OCI-LY7 (cell line): ENCODE measurements around the gene CMTM1. TPM values are rescaled to one million over a fixed set of nuclear protein-coding genes. Genes with fewer than 3 reads are reported as not detected.

Experiments
- BruUV-seq: library from RNA; stranded (reverse); fragments of 400-500 nt; replicated peaks from 2 replicates; lab custom pipeline; 2021; lab: Mats Ljungman, UMichigan
- CTCF ChIA-PET: fragments of 300-600 bp; sonication (Branson Sonifier 250); formaldehyde crosslinking; loops from one replicate; lab custom pipeline; 2022; ENCODE audit warnings: antibody characterized with exemption; ENCODE audit not compliant: unreplicated experiment; lab: Charles Lee
- POLR2A ChIA-PET: fragments of 300-600 bp; sonication (Branson Sonifier 250); formaldehyde crosslinking; loops from one replicate; lab custom pipeline; 2022; ENCODE audit warnings: antibody characterized with exemption; lab: Charles Lee
- DNase-seq: peaks from one replicate; pipeline ENCODE4 v3.0.0-alpha.2; 2015; ENCODE audit warnings: low spot score
- H2AFZ ChIP-seq: fragments of 200-600 bp; sonication (generic), shearing (Covaris generic); 2 replicates; pipeline ENCODE4 v1.6.1; 2014; ENCODE audit warnings: mild to moderate bottlenecking, antibody characterized with exemption, low read length, moderate library complexity
- H3K27ac ChIP-seq: fragments of 200-600 bp; sonication (generic); 2 replicates; pipeline ENCODE4 v1.5.1; 2014; ENCODE audit warnings: mixed run types, low read depth, mild to moderate bottlenecking, moderate library complexity, low read length, inconsistent platforms; ENCODE audit not compliant: poor library complexity, severe bottlenecking
- H3K36me3 ChIP-seq: fragments of 200-600 bp; sonication (generic); 2 replicates; pipeline ENCODE4 v1.6.1; 2014; ENCODE audit warnings: mild to moderate bottlenecking, antibody characterized with exemption, low read length, moderate library complexity, mixed read lengths; ENCODE audit not compliant: insufficient read depth
- H3K4me1 ChIP-seq: fragments of 200-600 bp; sonication (generic); 2 replicates; pipeline ENCODE4 v1.5.1; 2014; ENCODE audit warnings: mild to moderate bottlenecking, low read length; ENCODE audit not compliant: insufficient read depth, poor library complexity, severe bottlenecking
- H3K4me2 ChIP-seq: fragments of 200-600 bp; sonication (generic); 2 replicates; pipeline ENCODE4 v1.6.1; 2014; ENCODE audit warnings: mild to moderate bottlenecking, low read length
- H3K4me3 ChIP-seq: fragments of 200-600 bp; sonication (generic); 2 replicates; pipeline ENCODE4 v1.5.1; 2014; ENCODE audit warnings: mild to moderate bottlenecking, low read depth, low read length; ENCODE audit not compliant: poor library complexity, severe bottlenecking
- H3K79me2 ChIP-seq: fragments of 200-600 bp; sonication (generic); 2 replicates; pipeline ENCODE4 v1.6.1; 2016; ENCODE audit warnings: low read depth, mild to moderate bottlenecking, low read length, moderate library complexity, mixed read lengths; ENCODE audit not compliant: insufficient read depth
- H3K9me2 ChIP-seq: fragments of 200-600 bp; sonication (generic); 2 replicates; pipeline ENCODE4 v1.6.1; 2016; ENCODE audit warnings: mild to moderate bottlenecking, low read length, mixed read lengths; ENCODE audit not compliant: insufficient read depth
- H3K9me3 ChIP-seq: fragments of 200-600 bp; sonication (generic); 2 replicates; pipeline ENCODE4 v1.6.1; 2014; ENCODE audit warnings: mild to moderate bottlenecking, mixed run types, low read length, mixed read lengths
- H4K20me1 ChIP-seq: fragments of 200-600 bp; sonication (generic); 2 replicates; pipeline ENCODE4 v1.6.1; 2014; ENCODE audit warnings: mild to moderate bottlenecking, antibody characterized with exemption, low read length, moderate library complexity, mixed read lengths; ENCODE audit not compliant: insufficient read depth
- CTCF ChIP-seq: fragments of 200-600 bp; sonication (generic); conservative IDR thresholded peaks from 2 replicates; pipeline ENCODE4 v1.5.1; 2014; ENCODE audit warnings: mild to moderate bottlenecking, antibody characterized with exemption, low read length, moderate library complexity, mixed read lengths
- EZH2phosphoT487 ChIP-seq: fragments of 200-600 bp; sonication (generic); IDR thresholded peaks from 2 replicates; pipeline ENCODE4 v1.6.1; 2018; ENCODE audit warnings: low read depth, borderline replicate concordance, mild to moderate bottlenecking, mixed run types, antibody characterized with exemption, low read length, moderate library complexity, mixed read lengths
- intact Hi-C: fragments of 100-400 bp; cut with micrococcal nuclease; formaldehyde crosslinking; loops from one replicate; pipeline ENCODE4 v1.10.0; 2022; ENCODE audit not compliant: unreplicated experiment
- total RNA-seq, 2 experiments: library from RNA; depleted of rRNA in 1 of 2; stranded (reverse); fragments of >200 nt in 1 of 2; shearing (Covaris generic) in 1 of 2; gene quantifications; 2 replicates each; pipeline ENCODE4 v1.2.3, GENCODE V29; 2014 to 2022

Gene CMTM1
- total RNA-seq, 2 experiments from 2014 or later = 8.5 to 10.6 TPM

- BruUV-seq = no TSS peak
- H3K4me3 ChIP-seq = no peak overlapping the region
- no peaks in the 10 kb centered on the region for H4K20me1 ChIP-seq
- no peak overlapping the region for H3K4me2 ChIP-seq
- H3K9me2 ChIP-seq = no peaks in the 10 kb centered on the region
- POLR2A ChIA-PET = interaction anchor here (0.5 to 2.8 kb wide), 2 partner anchors 32 to 1723 kb away, joined by 3 to 16 read pairs; partner anchors contain the start of gene CKLF
- TF ChIP-seq CTCF (no peak), EZH2phosphoT487 (no peak)
- H3K9me3 ChIP-seq = no peaks in the 10 kb centered on the region
- no peaks in the 10 kb centered on the region for H3K36me3 ChIP-seq
- H3K79me2 ChIP-seq = no peaks in the 10 kb centered on the region
- CTCF ChIA-PET = interaction anchor here (0.5 kb wide), 1 partner anchor 23 kb away, joined by 3 read pairs; no protein-coding TSS in a partner anchor
- DNase-seq = no peak
- H3K4me1 ChIP-seq = peaks cover 66% of the 10 kb centered on the region
- no peak overlapping the region for H2AFZ ChIP-seq
- intact Hi-C loops = no loop called here
- no peak overlapping the region for H3K27ac ChIP-seq
These were observed 46.5 kb upstream of the CMTM1 start for GRCh38 chr16:66519482-66520373.

GRCh38 chr16:66520406-66521170 lies 45.7 kb upstream of the CMTM1 start:
- intact Hi-C loops = no loop called here
- POLR2A ChIA-PET = interaction anchor here (0.5 to 2.8 kb wide), 6 partner anchors 11 to 1722 kb away, joined by 3 to 16 read pairs (median 5); partner anchors contain the start of gene CKLF
- TF ChIP-seq CTCF (no peak), EZH2phosphoT487 (no peak)

More at GRCh38 chr16:66520406-66521170, 45.7 kb upstream of the CMTM1 start:
- CTCF ChIA-PET = interaction anchor here (0.9 kb wide), 1 partner anchor 17 kb away, joined by 3 read pairs; no protein-coding TSS in a partner anchor
- no peaks in the 10 kb centered on the region for H3K9me3 ChIP-seq
- no peaks in the 10 kb centered on the region for H3K36me3 ChIP-seq
- H3K4me2 ChIP-seq = peak overlapping the region; percentile 13; the same call in 1 of the 2 replicates
- no peaks in the 10 kb centered on the region for H3K9me2 ChIP-seq
- H4K20me1 ChIP-seq = no peaks in the 10 kb centered on the region
- H2AFZ ChIP-seq = no peak overlapping the region
- H3K4me1 ChIP-seq = peaks cover 74% of the 10 kb centered on the region
- no peak overlapping the region for H3K27ac ChIP-seq
- H3K79me2 ChIP-seq = no peaks in the 10 kb centered on the region
- no peak overlapping the region for H3K4me3 ChIP-seq
- BruUV-seq = no TSS peak
- peak; percentile 15 for DNase-seq
